Naive thymus-derived CD4-positive, alpha-beta T cell (primary cell): ENCODE data around the gene FAM90A1. TPM values are rescaled to one million over a fixed set of nuclear protein-coding genes. Genes with fewer than 3 reads are reported as not detected.
"Not testable (repeated sequence)": the region's sequence is repeated elsewhere in the genome, so short reads cannot be mapped to it uniquely, and the experiment has no call there.

Source experiments
- ATAC-seq: fragments of 150-1000 bp; cut with Tn5 transposase; 2 replicates; pipeline ENCODE4 v1.10.0; 2021; ENCODE audit warnings: mild to moderate bottlenecking, moderate library complexity
- CTCF ChIA-PET: fragments of 350-600 bp; sonication (Branson Sonifier 250); formaldehyde crosslinking; loops from one replicate; lab custom pipeline; 2021; ENCODE audit warnings: antibody characterized with exemption; lab: Charles Lee
- POLR2A ChIA-PET: fragments of 350-600 bp; sonication (Branson Sonifier 250); formaldehyde crosslinking; loops from one replicate; lab custom pipeline; 2021; ENCODE audit warnings: antibody characterized with exemption, inconsistent platforms; lab: Charles Lee
- DNase-seq, 9 donors: peaks; one replicate each; pipeline versions ENCODE4 v3.0.0 to v3.0.0-alpha.2; 2020 to 2022; ENCODE audit warnings: mixed read lengths in 1 of 9
- H3K27ac ChIP-seq: one replicate; pipeline ENCODE4 v1.7.0; 2013; ENCODE audit warnings: mild to moderate bottlenecking, low read depth, low read length, moderate library complexity
- H3K27me3 ChIP-seq, 2 donors: one replicate each; pipeline ENCODE4 v1.7.0; 2013; ENCODE audit warnings: low read length in 2 of 2, mild to moderate bottlenecking in 2 of 2, moderate library complexity in 2 of 2; ENCODE audit not compliant: control insufficient read depth in 2 of 2, insufficient read depth in 2 of 2
- H3K36me3 ChIP-seq, 3 experiments: 1 replicate in 2 of 3; 2 replicates in 1 of 3; pipeline ENCODE4 v1.7.0; 2013; ENCODE audit warnings: low read length in 3 of 3, mild to moderate bottlenecking in 3 of 3, moderate library complexity in 1 of 3; ENCODE audit not compliant: insufficient read depth in 3 of 3, control insufficient read depth in 2 of 3
- H3K4me1 ChIP-seq, 2 donors: one replicate each; pipeline ENCODE4 v1.7.0; 2013; ENCODE audit warnings: low read length in 2 of 2, mild to moderate bottlenecking in 2 of 2, moderate library complexity in 1 of 2; ENCODE audit not compliant: control insufficient read depth in 2 of 2, insufficient read depth in 2 of 2
- H3K4me3 ChIP-seq: 2 replicates; pipeline ENCODE4 v1.7.0; 2013; ENCODE audit warnings: mild to moderate bottlenecking, low read length
- H3K9me3 ChIP-seq, 3 experiments: 1 replicate in 2 of 3; 2 replicates in 1 of 3; pipeline ENCODE4 v1.7.0; 2013; ENCODE audit warnings: low read length in 3 of 3; ENCODE audit not compliant: control insufficient read depth in 2 of 3
- H3K27ac Mint-ChIP-seq, 9 donors: one replicate each; pipeline ENCODE4 v1.8.0; 2020 to 2022; ENCODE audit warnings: mixed read lengths in 9 of 9, mild to moderate bottlenecking in 8 of 9, moderate library complexity in 5 of 9, inconsistent platforms in 2 of 9
- H3K27me3 Mint-ChIP-seq, 5 donors: one replicate each; pipeline ENCODE4 v1.8.0; 2021 to 2022; ENCODE audit warnings: mixed read lengths in 5 of 5, mild to moderate bottlenecking in 1 of 5
- H3K36me3 Mint-ChIP-seq, 5 donors: one replicate each; pipeline ENCODE4 v1.8.0; 2020 to 2022; ENCODE audit warnings: mixed read lengths in 5 of 5, mild to moderate bottlenecking in 3 of 5, inconsistent platforms in 1 of 5
- H3K4me1 Mint-ChIP-seq, 7 donors: one replicate each; pipeline ENCODE4 v1.8.0; 2020 to 2022; ENCODE audit warnings: mixed read lengths in 7 of 7, mild to moderate bottlenecking in 3 of 7, inconsistent platforms in 1 of 7
- H3K4me3 Mint-ChIP-seq, 10 donors: one replicate each; pipeline ENCODE4 v1.8.0; 2020 to 2022; ENCODE audit warnings: mild to moderate bottlenecking in 10 of 10, mixed read lengths in 10 of 10, moderate library complexity in 6 of 10, inconsistent platforms in 2 of 10
- H3K9me3 Mint-ChIP-seq, 11 donors: one replicate each; pipeline ENCODE4 v1.8.0; 2020 to 2022; ENCODE audit warnings: mixed read lengths in 11 of 11, mild to moderate bottlenecking in 4 of 11, inconsistent platforms in 1 of 11, moderate library complexity in 1 of 11
- intact Hi-C, 2 donors: fragments of 100-400 bp; cut with micrococcal nuclease; formaldehyde crosslinking; loops; one replicate each; pipeline ENCODE4 v1.15.1; 2023
- polyA plus RNA-seq, 2 donors: library from polyadenylated mRNA; unstranded; fragments of 300-500 nt; fragmentation: Illumina TruSeq; gene quantifications; one replicate each; pipeline ENCODE4 v1.2.3, GENCODE V29; 2021
- total RNA-seq, 6 experiments: library from RNA in 5 of 6; stranded (reverse) in 5 of 6; gene quantifications; 1 replicate in 5 of 6; 2 replicates in 1 of 6; pipeline ENCODE4 v1.2.3 and lab custom pipeline; 2021 to 2026

The FAM90A1 gene
- total and polyA plus RNA-seq, 7 experiments from 2014 or later = 0.15 to 0.59 (median 0.37) TPM; not detected in 4

DNA sequence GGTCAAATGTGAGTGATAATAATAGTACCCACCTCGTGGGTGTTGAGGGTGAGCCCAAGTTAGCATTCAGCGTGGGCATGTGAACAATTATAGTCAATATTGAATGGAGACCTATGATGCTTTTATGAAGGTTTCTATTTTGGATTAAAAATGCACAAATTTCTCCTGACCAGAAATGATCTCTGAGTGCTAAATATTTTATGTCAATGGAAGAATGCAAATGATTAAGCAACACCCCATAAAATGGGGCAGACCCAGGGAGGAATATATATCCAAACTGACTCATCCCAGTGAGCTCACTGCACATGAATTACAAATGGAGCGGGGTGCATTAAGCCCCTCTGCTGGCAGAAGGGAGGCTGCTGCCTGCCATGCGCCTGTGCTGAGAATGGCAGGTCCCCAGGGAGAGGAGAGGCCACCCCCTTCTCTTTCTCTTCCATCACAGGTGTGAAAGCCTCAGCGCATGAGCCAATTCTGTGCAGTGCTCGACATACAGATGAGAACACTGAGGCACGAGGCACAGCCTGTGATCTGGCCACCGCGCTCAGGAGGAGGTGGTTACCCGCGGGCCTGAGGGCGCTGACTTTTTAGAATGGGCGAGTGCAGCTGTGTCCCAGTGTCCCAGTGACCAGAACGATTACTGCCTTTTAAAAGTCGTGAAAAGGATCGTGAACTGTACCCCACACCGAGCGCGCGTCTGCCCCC, 14.7 kb upstream of the FAM90A1 start:
- H3K36me3 ChIP-seq, H3K9me3 Mint-ChIP-seq, POLR2A ChIA-PET, H3K27me3 ChIP-seq, CTCF ChIA-PET, ATAC-seq, H3K4me1 ChIP-seq, H3K9me3 ChIP-seq, H3K36me3 Mint-ChIP-seq: not testable (repeated sequence)
- peaks cover 0 to 12% (median 0%) of the 10 kb centered on the region in 5 donors for H3K27me3 Mint-ChIP-seq
- peak overlapping the region in 8 of 9 donors; percentile 41 to 99 (median 79) for H3K27ac Mint-ChIP-seq
- intact Hi-C loops = loop anchor here in 1 of 2 donors (2.0 to 10.0 kb wide), 6 partner anchors 61 to 1971 kb away; partner anchors contain the start of genes GABARAPL1 and RIMKLB
- peaks cover 4 to 20% (median 7%) of the 10 kb centered on the region in 7 donors for H3K4me1 Mint-ChIP-seq
- peak overlapping the region; percentile 69 for H3K27ac ChIP-seq
- peak in 5 of 9 donors; percentile 13 to 41 (median 31) for DNase-seq
- peak overlapping the region; percentile 82 to 99 (median 94) for H3K4me3 Mint-ChIP-seq
- peak overlapping the region; percentile 60 for H3K4me3 ChIP-seq

DNA sequence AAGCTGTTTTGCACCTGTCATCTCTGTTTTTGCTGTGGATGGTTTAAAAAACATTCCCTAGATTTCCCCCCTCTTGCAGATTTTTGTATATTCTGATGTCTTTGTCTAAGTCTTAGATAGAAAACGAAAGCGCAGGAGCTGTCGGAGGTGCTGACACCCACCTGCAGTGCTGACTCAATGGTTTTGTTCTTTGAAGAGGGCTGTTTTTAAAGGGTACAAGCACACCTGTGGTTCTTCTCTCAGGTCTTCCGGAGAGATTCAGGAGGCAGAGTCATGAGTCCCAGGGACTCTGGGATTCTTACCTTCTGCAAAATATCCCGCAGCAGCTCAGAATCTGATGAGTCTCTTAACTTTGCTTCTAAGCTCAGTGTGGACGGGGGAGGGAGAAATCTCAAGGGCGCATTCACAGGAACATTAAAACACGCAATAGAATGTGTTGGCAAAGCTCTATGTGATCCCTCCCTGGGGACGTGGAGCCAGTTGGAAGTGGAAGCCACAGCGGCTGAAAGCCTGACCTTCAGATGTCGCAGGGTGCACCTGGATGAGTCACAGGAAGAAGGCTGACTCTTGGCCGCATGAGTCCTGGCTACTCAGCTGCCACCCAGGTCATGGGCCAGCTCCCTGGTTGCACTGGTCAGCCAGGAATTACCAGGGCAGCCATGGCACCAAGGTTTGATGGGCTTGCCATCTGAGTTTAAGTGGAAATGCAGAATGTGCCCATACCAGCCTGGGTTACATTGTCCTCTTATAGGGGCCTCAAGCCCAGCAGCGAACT, 13.1 kb upstream of the FAM90A1 start:
- H3K27ac ChIP-seq, DNase-seq, H3K9me3 ChIP-seq, H3K36me3 ChIP-seq, CTCF ChIA-PET, H3K27me3 Mint-ChIP-seq, H3K27me3 ChIP-seq, H3K4me3 ChIP-seq, H3K9me3 Mint-ChIP-seq, ATAC-seq, POLR2A ChIA-PET, H3K36me3 Mint-ChIP-seq, H3K4me1 ChIP-seq: not testable (repeated sequence)
- Mint-ChIP-seq H3K4me3 (peak overlapping the region in 2 of 10 donors; percentile 27 to 45), H3K4me1 (peaks cover 4 to 22% (median 9%) of the 10 kb centered on the region in 7 donors), H3K27ac (peak overlapping the region in 1 of 9 donors; percentile 26)
- intact Hi-C loops = loop anchor here in 1 of 2 donors (5.0 to 10.0 kb wide), 4 partner anchors 457 to 1514 kb away; partner anchors contain the start of gene RIMKLB

GRCh38 chr12:8237031-8237430, 9.6 kb upstream of the FAM90A1 start:
- H3K4me1 Mint-ChIP-seq = peaks cover 1 to 15% (median 6%) of the 10 kb centered on the region in 7 donors
- H3K27ac ChIP-seq, H3K36me3 Mint-ChIP-seq, ATAC-seq, H3K4me1 ChIP-seq, H3K9me3 ChIP-seq, H3K4me3 Mint-ChIP-seq, H3K27ac Mint-ChIP-seq, POLR2A ChIA-PET, H3K27me3 Mint-ChIP-seq, H3K9me3 Mint-ChIP-seq, H3K36me3 ChIP-seq, H3K27me3 ChIP-seq, H3K4me3 ChIP-seq, DNase-seq: not testable (repeated sequence)
- intact Hi-C loops = loop anchor here (1.0 to 10.0 kb wide), 3 partner anchors 128 to 402 kb away; no protein-coding TSS in a partner anchor
- CTCF ChIA-PET = interaction anchor here (1.3 kb wide), 1 partner anchor 128 kb away, joined by 8 read pairs; no protein-coding TSS in a partner anchor

DNA sequence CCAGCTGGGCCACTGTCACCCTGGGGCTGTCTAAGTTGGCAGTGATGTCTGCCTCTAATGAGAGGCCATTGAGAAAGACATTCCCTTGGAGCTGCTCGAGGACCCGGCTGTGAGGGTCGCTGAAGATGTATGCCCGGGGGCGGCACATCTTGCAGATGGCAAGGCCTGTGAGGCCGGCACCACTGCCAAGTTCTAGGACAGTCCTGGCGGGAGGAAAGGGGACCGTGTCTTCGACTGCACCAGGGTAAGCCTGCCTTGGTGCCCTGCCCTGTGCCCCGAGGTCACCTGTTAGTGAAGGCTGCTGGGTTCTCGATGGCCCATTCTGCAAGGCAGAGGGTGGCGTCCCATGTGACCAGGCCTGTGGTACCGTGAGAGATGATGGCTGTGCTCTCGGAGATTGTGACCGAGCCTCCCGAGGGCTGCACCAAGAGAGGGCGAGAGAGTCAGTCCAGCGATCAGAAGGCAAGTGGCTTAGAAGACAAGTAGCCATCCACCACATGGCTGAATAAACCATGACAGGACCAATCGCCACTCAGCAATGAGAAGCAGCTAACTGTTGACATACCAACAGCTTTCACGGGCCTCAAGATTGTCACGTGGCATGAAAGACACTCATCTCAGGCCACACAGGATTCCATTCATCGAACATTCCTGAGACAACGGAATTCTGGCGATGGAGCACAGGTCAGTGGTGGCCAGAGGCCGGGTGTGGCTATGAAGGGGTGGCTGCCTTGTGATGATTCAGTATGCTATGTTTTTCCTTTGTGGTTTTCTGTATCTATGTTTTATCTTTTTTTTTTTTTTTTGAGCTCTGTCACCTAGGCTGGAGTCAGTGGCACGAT, 8.1 kb upstream of the FAM90A1 start:
- intact Hi-C loops = loop anchor here in 1 of 2 donors (10.0 kb wide), 1 partner anchor 401 kb away; no protein-coding TSS in a partner anchor
- H3K36me3 Mint-ChIP-seq = not testable (repeated sequence)

GRCh38 chr12:8234746-8235145, 7.3 kb upstream of the FAM90A1 start:
- H3K4me3 ChIP-seq, H3K4me3 Mint-ChIP-seq, H3K27ac Mint-ChIP-seq, ATAC-seq, POLR2A ChIA-PET, H3K27me3 Mint-ChIP-seq, DNase-seq, H3K36me3 ChIP-seq, H3K27me3 ChIP-seq, H3K27ac ChIP-seq, H3K36me3 Mint-ChIP-seq, H3K9me3 ChIP-seq, H3K4me1 ChIP-seq, H3K9me3 Mint-ChIP-seq: not testable (repeated sequence)
- CTCF ChIA-PET = interaction anchor here (1.3 kb wide), 1 partner anchor 125 kb away, joined by 5 read pairs; no protein-coding TSS in a partner anchor
- intact Hi-C loops = loop anchor here in 1 of 2 donors (10.0 kb wide), 1 partner anchor 400 kb away; no protein-coding TSS in a partner anchor
- H3K4me1 Mint-ChIP-seq = peaks cover 4 to 18% (median 8%) of the 10 kb centered on the region in 7 donors

More for the DNA sequence above, 8.1 kb upstream of the FAM90A1 start:
- H3K9me3 Mint-ChIP-seq, POLR2A ChIA-PET, H3K36me3 ChIP-seq, H3K27me3 ChIP-seq, H3K27me3 Mint-ChIP-seq, H3K4me1 ChIP-seq, H3K4me3 ChIP-seq, DNase-seq, H3K27ac ChIP-seq, H3K4me3 Mint-ChIP-seq, ATAC-seq, H3K9me3 ChIP-seq: not testable (repeated sequence)
- Mint-ChIP-seq H3K27ac (peak overlapping the region in 1 of 9 donors; percentile 26), H3K4me1 (peaks cover 4 to 17% (median 10%) of the 10 kb centered on the region in 7 donors)
- CTCF ChIA-PET = interaction anchor here (0.8 to 1.3 kb wide), 2 partner anchors 122 to 126 kb away, joined by 3 to 4 read pairs; no protein-coding TSS in a partner anchor

- H3K27ac Mint-ChIP-seq, H3K9me3 ChIP-seq, H3K9me3 Mint-ChIP-seq, H3K27ac ChIP-seq, DNase-seq, H3K36me3 Mint-ChIP-seq, H3K4me3 ChIP-seq, H3K36me3 ChIP-seq, ATAC-seq, H3K27me3 ChIP-seq, H3K27me3 Mint-ChIP-seq, H3K4me1 ChIP-seq, POLR2A ChIA-PET, H3K4me3 Mint-ChIP-seq: not testable (repeated sequence)
- H3K4me1 Mint-ChIP-seq = peaks cover 4 to 20% (median 8%) of the 10 kb centered on the region in 7 donors
- intact Hi-C loops = loop anchor here in 1 of 2 donors (10.0 kb wide), 1 partner anchor 399 kb away; no protein-coding TSS in a partner anchor
- CTCF ChIA-PET = interaction anchor here (1.3 kb wide), 1 partner anchor 125 kb away, joined by 5 read pairs; no protein-coding TSS in a partner anchor
These were observed 6.6 kb upstream of the FAM90A1 start for GRCh38 chr12:8233935-8234495.
